Activated T-helper 17 cell treated with anti-CD3 and anti-CD28 coated beads, Interleukin-2, amount 50 U/mL, for 72 hours (primary cell): ENCODE results near the gene DDX56. TPM values are rescaled to one million over a fixed set of nuclear protein-coding genes. Genes with fewer than 3 reads are reported as not detected.
"Not testable (repeated sequence)": the region's sequence is repeated elsewhere in the genome, so short reads cannot be mapped to it uniquely, and the experiment has no call there.

Experiments used
- ATAC-seq: fragments of 150-1000 bp; cut with Tn5 transposase; replicated peaks from 2 replicates; pipeline ENCODE4 v1.10.0; 2021; ENCODE audit warnings: mild to moderate bottlenecking, moderate library complexity
- H3K27ac Mint-ChIP-seq: one replicate; pipeline ENCODE4 v1.8.0; 2022; ENCODE audit warnings: mixed read lengths
- H3K27me3 Mint-ChIP-seq: one replicate; pipeline ENCODE4 v1.8.0; 2022; ENCODE audit warnings: mixed read lengths
- H3K36me3 Mint-ChIP-seq: one replicate; pipeline ENCODE4 v1.8.0; 2022; ENCODE audit warnings: low read depth, mild to moderate bottlenecking, mixed read lengths
- H3K4me1 Mint-ChIP-seq: one replicate; pipeline ENCODE4 v1.8.0; 2022; ENCODE audit warnings: mixed read lengths
- H3K4me3 Mint-ChIP-seq: one replicate; pipeline ENCODE4 v1.8.0; 2022; ENCODE audit warnings: mild to moderate bottlenecking, mixed read lengths
- H3K9me3 Mint-ChIP-seq: one replicate; pipeline ENCODE4 v1.8.0; 2022; ENCODE audit warnings: mixed read lengths
- total RNA-seq, 2 donors: library from RNA; stranded (reverse); gene quantifications; one replicate each; pipeline ENCODE4 v1.2.3, GENCODE V29; 2022

DDX56 gene
- total RNA-seq, 2 donors from 2014 or later = 80.2 to 110 TPM

DNA sequence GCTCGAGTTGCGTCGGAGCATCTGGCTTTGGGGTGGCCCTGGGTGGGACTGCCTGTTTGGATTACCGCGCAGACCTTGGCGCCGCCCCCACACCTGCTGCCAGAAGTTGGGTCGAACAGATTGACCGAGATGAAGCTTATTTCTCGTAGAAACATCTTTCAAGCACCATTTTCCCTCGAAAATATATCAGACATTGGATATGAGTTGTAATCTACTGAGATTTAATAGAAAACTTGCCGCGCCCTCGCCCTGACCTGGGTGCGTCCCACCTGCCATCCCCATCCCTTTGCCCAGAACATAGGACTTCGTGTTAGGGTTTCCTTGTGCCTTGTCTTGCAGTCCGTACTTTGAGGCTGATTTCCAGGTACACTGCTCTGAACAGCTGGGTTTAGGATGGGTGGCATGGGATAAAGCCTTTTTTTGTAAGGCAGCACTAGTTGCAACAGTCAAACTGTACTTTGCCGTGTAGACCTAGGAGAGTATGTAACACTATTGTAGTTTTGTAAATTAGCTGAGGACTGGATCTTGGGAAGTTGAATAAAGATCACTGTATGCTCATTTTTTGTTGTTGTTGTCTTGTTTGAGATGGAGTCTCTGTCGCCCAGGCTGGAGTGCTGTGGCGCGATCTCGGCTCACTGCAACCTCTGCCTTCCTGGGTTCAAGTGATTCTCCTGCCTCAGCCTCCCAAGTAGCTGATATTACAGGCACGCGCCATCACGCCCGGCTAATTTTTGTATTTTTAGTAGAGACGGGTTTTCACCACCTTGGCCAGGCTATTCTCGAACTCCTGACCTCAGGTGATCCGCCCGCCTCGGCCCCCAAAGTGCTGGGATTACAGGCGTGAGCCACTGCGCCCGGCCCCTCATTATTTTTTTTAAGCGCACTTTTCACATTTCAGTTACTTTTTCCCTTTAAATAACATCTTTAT, 33.7 kb upstream of the DDX56 start:
- Mint-ChIP-seq H3K9me3 (no peaks in the 10 kb centered on the region), H3K36me3 (peaks cover 27% of the 10 kb centered on the region), H3K27me3 (no peaks in the 10 kb centered on the region), H3K4me1 (peaks cover 22% of the 10 kb centered on the region), H3K27ac (peak overlapping the region; percentile 97), H3K4me3 (peak overlapping the region; percentile 90)
- ATAC-seq = no peak

DNA sequence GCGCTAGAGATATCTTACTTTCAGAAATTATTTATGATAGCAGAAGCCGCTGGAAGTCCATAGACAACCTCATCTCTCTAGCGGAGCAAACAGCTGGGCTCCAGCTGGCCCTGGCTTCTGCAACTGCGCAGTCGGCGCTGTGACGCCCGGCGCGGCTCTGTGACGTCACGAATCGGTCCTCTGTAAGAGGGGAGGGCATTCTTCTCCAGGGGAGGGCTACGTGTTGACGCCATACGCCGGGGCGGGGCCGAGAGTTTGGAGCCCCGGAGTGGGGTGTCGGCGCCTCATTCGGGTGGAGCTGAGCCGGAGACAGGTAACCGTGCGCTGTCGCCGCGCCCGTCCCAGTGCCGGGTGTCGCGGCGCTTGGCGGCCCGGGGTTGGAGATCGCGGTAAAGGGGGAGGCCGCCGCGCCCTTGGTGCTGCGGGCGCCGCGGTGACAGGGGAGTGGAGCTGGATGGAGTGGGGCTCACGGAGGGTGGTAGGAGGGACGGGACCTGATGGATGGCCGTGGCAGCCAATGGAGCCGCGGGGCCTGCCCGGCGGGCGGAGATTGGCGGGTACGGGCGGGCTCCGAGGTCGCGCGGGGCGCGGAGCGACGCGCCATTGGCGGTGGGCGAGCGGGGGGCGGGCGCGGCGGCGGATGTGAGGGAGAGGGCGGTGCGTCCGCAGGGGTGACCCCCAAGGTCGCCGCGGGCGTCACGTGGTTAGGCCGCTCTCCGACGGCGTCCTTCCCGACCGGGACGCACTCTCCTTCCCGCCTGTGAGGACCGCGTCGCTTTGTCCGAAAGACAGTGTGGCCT, 32.8 kb upstream of the DDX56 start, which contains the start of gene OGDH:
Gene OGDH (plus strand): TSS at position 287 of the 800 bp plus-strand sequence. CDS start 17,717 bp downstream, outside the sequence.
- peak within 1 kb of the TSS; percentile 97 for H3K27ac Mint-ChIP-seq
- H3K36me3 Mint-ChIP-seq = peaks cover 23% of the 10 kb centered on the region
- peaks cover 14% of the 10 kb centered on the region for H3K4me1 Mint-ChIP-seq
- H3K4me3 Mint-ChIP-seq = peak within 1 kb of the TSS; percentile 90
- H3K9me3 Mint-ChIP-seq = no peaks in the 10 kb centered on the region
- peak; percentile 97 for ATAC-seq
- H3K27me3 Mint-ChIP-seq = no peaks in the 10 kb centered on the region

DNA sequence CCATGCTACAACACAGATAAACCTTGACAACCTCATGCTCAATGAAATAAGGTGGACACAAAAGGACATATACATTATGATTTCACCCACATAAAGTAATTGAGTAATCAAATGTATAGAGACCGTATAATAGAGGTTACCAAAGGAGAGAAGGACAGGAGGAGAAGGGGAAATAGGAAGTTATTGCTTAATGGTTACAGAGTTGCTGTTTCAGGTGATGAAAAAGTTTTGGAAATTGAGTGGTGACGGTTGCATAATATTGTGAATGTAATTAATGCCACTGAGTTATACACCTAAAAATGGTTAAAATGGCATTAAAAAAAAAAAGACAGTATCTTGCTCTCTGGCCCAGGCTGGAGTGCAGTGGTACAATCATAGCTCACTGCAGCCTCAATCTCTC, 31.2 kb upstream of the DDX56 start:
- H3K4me3 Mint-ChIP-seq = peak overlapping the region; percentile 90
- no peaks in the 10 kb centered on the region for H3K9me3 Mint-ChIP-seq
- ATAC-seq = no peak
- peaks cover 11% of the 10 kb centered on the region for H3K4me1 Mint-ChIP-seq
- no peak overlapping the region for H3K27ac Mint-ChIP-seq
- H3K27me3 Mint-ChIP-seq = no peaks in the 10 kb centered on the region
- peaks cover 23% of the 10 kb centered on the region for H3K36me3 Mint-ChIP-seq

DNA sequence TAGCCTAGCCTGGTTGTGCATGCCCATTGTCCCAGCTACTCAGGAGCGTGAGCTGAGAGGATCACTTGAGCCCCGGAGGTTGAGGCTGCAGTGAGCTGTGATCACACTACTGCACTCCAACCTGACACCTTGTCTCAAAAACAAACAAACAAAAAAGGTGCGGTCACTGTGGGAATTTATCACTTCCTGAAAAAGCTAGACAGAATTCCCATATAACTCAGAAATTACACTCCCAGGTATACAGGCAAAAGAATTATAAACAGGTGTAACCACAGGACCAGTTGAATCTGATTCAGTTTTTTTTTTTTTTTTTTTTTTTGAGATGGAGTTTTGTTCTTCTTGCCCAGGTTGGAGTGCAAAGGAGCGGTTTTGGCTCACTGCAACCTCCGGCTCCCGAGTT, 29.5 kb upstream of the DDX56 start:
- Mint-ChIP-seq H3K36me3 (peaks cover 22% of the 10 kb centered on the region), H3K27me3 (no peaks in the 10 kb centered on the region)
- no peak for ATAC-seq

DNA sequence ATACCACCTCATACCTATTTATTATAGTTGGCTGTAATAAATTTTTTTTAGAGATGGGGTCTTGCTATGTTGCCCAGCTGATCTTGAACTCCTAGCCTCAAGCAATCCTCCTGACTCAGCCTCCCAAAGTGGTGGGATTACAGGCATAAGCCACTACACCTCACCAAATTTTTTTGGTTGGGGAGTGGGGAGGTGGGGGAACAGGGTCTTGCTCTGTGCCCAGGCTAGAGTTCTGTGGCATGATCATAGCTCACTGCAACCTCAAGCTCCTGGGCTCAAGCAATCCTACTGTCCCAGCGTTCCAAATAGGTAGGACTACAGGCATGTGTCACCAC, 28.8 kb upstream of the DDX56 start:
- Mint-ChIP-seq H3K27me3 (no peaks in the 10 kb centered on the region), H3K27ac (no peak overlapping the region), H3K4me3 (no peak overlapping the region), H3K36me3 (peaks cover 16% of the 10 kb centered on the region), H3K9me3 (no peaks in the 10 kb centered on the region), H3K4me1 (peaks cover 3% of the 10 kb centered on the region)
- ATAC-seq = no peak

More for the DNA sequence above, 29.5 kb upstream of the DDX56 start:
- H3K9me3 Mint-ChIP-seq = no peaks in the 10 kb centered on the region
- peaks cover 4% of the 10 kb centered on the region for H3K4me1 Mint-ChIP-seq
- no peak overlapping the region for H3K27ac Mint-ChIP-seq
- H3K4me3 Mint-ChIP-seq = no peak overlapping the region

DNA sequence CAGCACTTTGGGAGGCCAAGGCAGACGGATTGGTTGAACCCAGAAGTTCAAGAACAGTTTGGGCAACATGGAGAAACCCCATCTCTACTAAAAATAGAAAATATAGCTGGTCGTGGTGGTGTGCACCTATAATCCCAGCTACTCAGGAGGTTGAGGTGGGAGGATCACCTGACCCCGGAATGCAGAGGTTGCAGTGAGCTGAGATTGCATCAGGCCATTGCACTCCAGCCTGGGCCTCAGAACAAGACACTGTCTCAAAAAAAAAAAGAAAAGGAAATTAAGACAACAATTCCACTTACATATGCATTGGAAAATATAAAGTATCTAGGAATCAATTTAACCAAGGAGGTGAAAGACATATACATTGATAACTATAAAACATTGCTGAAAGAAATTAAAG, 25.5 kb upstream of the DDX56 start:
- Mint-ChIP-seq H3K36me3 (no peaks in the 10 kb centered on the region), H3K4me1 (no peaks in the 10 kb centered on the region), H3K27ac (no peak overlapping the region), H3K27me3 (no peaks in the 10 kb centered on the region), H3K4me3 (no peak overlapping the region), H3K9me3 (no peaks in the 10 kb centered on the region)
- ATAC-seq = no peak

DNA sequence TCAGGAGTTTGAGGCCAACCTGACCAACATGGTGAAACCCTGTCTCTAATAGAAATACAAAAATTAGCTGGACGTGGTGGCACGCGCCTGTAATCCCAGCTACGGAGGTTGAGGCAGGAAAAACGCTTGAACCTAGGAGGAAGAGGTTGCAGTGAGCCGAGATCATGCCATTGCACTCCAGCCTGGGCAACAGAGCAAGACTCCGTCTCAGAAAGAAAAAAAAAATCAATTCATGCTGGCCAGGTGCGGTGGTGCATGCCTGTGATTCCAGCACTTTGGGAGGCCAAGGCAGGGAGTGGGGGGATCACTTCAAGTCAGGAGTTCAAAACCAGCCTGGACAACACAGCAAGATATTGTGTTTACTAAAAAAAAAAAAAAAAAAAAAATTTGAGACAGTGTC, 23.5 kb upstream of the DDX56 start:
- not testable (repeated sequence) for ATAC-seq, H3K4me1 Mint-ChIP-seq, H3K27me3 Mint-ChIP-seq, H3K36me3 Mint-ChIP-seq, H3K27ac Mint-ChIP-seq, H3K9me3 Mint-ChIP-seq, H3K4me3 Mint-ChIP-seq

DNA sequence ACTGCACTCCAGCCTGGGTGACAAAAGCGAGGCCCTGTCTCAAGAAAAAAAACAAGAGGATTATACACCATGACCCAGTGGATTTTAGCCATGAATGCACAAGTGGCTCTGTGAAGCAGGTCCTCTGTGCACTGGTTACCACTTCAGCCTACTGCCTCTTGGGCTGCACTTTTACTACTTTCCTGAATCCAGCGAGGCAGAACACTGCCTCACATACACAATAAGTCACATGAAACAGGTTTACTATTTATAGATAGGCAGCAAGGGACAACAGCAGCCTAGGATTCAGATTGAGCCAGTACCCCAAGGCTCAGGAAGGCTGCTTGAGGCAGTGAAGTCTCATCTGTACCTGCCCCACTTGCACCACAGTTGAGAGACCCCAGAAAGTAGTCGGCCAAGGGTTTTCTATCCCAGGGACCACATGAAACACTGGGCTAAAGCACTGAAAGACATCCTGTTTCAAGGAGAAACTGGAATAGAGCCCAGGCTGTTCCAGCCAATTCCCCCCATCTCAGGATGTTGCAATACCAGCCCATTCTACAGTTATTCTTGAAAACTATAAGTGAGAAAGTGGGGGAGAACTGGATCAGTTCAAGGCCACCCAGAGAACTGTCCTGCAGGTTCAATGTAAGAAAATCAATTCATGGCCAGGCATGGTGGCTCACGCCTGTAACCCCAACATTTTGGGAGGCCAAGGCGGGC, 22.4 kb upstream of the DDX56 start:
- Mint-ChIP-seq H3K4me3 (no peak overlapping the region), H3K9me3 (no peaks in the 10 kb centered on the region), H3K27ac (no peak overlapping the region), H3K27me3 (no peaks in the 10 kb centered on the region), H3K36me3 (no peaks in the 10 kb centered on the region), H3K4me1 (no peaks in the 10 kb centered on the region)
- no peak for ATAC-seq

DNA sequence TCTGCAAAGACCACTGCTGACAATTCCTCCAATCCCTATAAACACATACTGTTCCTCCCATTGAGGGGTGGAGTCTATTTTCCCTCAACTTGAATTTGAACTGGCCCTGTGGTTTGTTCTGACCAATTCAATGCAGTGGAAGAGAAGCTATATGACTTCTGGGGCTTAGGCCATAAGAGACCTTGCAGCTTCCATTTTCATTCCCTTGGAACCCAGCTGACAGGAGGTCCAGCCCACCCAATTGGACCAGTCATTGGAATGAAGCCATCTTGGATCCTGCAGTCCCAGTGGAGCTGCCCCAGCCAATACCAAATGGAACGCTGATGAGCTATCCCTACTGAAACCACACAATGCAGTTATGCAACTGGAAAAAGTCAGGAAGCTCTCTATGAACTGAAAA, 17.2 kb upstream of the DDX56 start:
- Mint-ChIP-seq H3K4me1 (no peaks in the 10 kb centered on the region), H3K4me3 (no peak overlapping the region), H3K36me3 (no peaks in the 10 kb centered on the region), H3K27ac (no peak overlapping the region), H3K27me3 (no peaks in the 10 kb centered on the region), H3K9me3 (no peaks in the 10 kb centered on the region)
- no peak for ATAC-seq

DNA sequence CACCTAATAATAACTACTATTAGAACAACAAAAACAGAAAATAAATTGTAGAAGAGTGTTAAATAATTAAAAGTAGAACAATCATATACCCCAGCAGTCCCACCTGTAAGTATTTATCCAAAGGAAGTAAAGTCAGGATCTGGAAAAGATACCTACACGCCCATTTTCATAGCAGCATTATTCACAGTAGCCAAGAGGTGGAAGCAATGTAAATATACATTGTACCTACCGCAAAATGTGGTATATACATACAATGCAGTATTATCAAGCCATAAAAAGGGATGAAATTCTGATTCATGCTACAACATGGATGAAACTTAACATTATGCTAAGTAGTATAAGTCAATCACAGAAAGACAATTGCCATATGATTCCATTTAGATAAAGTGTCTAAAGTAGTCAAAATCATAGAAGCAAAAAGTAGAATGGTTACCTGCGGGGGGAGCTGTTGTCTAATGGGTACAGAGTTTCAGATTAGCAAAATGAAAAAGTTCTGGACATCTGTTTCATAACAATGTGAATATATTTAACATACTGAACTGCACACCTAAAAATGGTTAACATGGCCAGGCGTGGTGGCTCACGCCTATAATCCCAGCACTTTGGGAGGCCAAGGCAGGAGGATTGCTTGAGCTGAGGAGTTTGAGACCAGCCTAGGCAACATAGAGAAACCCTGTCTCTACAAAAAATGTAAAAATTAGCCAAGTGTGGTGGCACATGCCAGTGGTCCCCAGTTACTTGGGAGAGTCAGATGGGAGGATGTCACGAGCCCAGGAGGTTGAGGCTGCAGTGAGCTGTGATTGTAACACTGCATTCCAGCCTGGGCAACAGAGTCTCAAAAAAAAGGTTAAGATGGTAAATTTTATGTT, 14.4 kb upstream of the DDX56 start:
- H3K4me1 Mint-ChIP-seq = no peaks in the 10 kb centered on the region
- no peaks in the 10 kb centered on the region for H3K36me3 Mint-ChIP-seq
- peak; percentile 85 for ATAC-seq
- H3K4me3 Mint-ChIP-seq = no peak overlapping the region
- H3K9me3 Mint-ChIP-seq = no peaks in the 10 kb centered on the region
- H3K27ac Mint-ChIP-seq = peak overlapping the region; percentile 64
- no peaks in the 10 kb centered on the region for H3K27me3 Mint-ChIP-seq

DNA sequence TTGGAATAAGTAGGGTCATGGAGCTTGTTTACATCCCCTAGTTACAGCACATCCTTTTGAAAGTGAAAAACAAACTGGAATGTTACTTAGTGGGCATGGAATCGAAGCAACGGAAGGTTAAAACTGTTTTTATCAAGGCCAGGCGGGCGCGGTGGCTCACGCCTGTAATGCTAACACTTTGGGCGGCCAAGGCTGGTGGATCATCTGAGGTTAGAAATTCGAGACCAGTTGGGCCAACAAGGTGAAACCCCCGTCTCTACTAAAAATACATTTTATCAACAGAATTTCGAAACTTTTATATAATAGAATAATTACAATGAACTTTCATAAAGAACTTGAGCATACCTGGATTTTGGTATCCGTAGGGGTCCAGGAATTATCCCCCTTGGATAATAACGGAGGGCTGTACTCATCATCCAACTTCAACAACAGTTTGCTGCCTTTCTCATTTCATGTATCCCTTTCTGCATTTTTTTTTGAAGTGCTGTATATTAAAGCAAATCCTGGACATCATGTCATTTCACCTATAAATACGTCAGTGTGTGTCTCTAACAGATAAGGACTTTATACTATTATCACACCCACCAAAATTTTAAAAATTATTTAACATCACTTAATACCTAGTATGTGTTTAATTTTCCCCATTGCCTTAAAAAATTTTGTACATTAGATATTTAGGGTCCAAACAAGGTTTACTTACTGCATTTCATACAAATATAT, 9.6 kb upstream of the DDX56 start:
- Mint-ChIP-seq H3K36me3 (peaks cover 42% of the 10 kb centered on the region), H3K27ac (peak overlapping the region; percentile 97), H3K4me3 (peak overlapping the region; percentile 94), H3K27me3 (no peaks in the 10 kb centered on the region), H3K4me1 (peaks cover 11% of the 10 kb centered on the region), H3K9me3 (no peaks in the 10 kb centered on the region)
- ATAC-seq = no peak

DNA sequence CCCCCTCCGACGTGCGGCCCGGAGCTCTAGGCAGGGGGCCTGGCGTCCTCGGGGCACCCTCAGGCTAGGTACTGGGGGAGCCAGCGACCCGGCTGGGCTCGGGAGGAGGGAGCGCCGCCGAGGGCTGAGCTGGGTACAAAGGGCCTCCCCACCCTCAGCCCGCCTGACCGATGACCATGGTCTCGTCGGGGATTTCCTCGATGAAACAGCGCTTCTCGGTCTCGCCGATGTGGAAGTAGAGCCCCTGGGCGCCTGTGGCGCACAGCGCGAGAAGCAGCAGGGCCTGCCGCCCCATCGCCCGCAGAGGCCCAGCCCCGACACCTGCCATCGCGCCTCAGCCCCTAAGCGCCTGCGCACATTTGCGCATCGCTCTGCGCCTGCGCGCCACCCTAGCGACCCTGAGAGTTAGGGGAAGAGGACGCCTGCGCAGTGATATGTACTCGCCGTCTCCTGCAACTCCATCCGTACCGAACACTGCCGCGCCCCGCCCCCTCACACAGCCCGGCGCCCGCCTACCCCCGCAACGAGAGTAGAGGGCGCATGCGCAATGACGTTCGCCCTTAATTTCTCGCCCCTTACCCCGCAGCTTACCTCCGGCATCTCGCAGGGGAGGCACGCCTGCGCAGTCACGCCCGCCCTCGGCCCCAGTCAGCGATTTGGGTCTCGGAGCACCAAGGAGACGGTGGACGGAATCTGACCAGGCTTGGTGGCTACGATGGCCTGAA, 8.3 kb upstream of the DDX56 start, which contains the start of gene TMED4:
Gene TMED4 (minus strand): TSS at position 353 of the 725 bp plus-strand sequence. CDS start 25 bp downstream, at position 328.
- H3K27ac Mint-ChIP-seq = peak within 1 kb of the TSS; percentile 97
- ATAC-seq = peak; percentile 94
- H3K4me1 Mint-ChIP-seq = peaks cover 11% of the 10 kb centered on the region
- H3K27me3 Mint-ChIP-seq = no peaks in the 10 kb centered on the region
- H3K9me3 Mint-ChIP-seq = no peaks in the 10 kb centered on the region
- H3K36me3 Mint-ChIP-seq = peaks cover 50% of the 10 kb centered on the region
- peak within 1 kb of the TSS; percentile 94 for H3K4me3 Mint-ChIP-seq
